Retinal pigment epithelial cell (primary cell): ENCODE results near the gene NARS2.

Experiments used
- DNase-seq: peaks from one replicate; pipeline ENCODE4 v3.0.0-alpha.2; 2010; ENCODE audit warnings: low read depth
- H3K4me3 ChIP-seq: 2 replicates; pipeline ENCODE4 v1.5.1; 2011; ENCODE audit warnings: mild to moderate bottlenecking, low read length, control low read depth, moderate library complexity
- TF ChIP-seq, protein P1 (sequence below): conservative IDR thresholded peaks from 2 replicates; pipeline ENCODE4 v1.5.1; 2011; ENCODE audit warnings: low read depth, low read length, control low read depth, inconsistent platforms

NARS2 gene

DNA sequence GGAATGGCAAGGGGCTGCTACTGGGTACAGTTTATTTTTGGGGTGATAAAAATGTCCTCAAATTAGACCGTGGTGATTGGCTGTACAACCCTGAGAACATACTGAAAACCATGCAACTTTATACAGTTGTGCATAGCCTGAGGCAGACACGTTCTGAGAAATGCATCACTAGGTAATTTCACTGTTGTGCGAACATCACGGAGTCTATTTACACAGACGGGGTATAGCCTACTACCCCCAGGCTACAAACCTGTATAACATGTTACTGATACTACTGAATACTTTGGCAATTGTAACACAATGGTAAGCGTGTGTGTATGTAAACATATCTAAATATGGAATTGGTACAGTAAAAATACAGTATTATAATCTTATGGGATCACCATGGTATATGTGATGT lies 23.6 kb downstream of the NARS2 start:
- H3K4me3 ChIP-seq = no peak overlapping the region
- DNase-seq = no peak
- TF ChIP-seq, protein P1, sequence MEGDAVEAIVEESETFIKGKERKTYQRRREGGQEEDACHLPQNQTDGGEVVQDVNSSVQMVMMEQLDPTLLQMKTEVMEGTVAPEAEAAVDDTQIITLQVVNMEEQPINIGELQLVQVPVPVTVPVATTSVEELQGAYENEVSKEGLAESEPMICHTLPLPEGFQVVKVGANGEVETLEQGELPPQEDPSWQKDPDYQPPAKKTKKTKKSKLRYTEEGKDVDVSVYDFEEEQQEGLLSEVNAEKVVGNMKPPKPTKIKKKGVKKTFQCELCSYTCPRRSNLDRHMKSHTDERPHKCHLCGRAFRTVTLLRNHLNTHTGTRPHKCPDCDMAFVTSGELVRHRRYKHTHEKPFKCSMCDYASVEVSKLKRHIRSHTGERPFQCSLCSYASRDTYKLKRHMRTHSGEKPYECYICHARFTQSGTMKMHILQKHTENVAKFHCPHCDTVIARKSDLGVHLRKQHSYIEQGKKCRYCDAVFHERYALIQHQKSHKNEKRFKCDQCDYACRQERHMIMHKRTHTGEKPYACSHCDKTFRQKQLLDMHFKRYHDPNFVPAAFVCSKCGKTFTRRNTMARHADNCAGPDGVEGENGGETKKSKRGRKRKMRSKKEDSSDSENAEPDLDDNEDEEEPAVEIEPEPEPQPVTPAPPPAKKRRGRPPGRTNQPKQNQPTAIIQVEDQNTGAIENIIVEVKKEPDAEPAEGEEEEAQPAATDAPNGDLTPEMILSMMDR = no peak

DNA sequence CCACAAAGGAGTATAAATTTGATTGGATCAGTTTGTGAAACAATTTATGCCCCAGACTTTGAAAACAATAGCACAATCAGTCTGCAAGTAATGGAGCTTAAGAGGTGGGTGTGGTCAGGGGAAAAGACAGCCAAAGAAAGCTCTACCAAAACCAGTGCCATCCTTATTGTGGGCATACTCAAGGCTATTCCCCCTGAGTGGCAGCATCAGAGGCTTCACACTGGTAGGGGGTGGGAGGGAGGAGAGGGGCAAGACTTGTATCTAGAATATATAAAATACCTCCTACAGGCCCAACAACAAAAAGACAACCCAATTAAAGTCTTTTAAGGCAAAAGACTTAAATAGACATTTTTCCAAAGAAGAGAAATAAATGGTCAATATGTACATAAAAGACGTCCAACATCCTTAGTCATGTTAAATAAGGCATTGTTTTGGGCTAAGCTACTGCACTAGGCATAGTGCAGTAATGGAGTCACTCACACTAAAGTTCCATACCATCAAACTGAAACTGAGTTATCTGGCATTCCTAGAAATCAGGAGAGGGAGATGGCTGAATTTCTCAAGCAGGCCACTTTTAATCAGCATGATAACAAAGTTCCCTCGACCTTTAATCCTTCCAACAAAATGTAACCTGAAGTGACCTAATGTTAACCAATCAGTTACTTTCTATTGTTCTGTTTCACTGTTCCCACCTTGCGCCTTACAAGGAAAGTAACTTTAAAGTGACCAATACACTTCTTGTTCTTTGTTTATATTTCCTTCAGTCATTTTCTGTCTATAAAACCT lies 24.8 kb downstream of the NARS2 start:
- no peak overlapping the region for H3K4me3 ChIP-seq
- no peak for DNase-seq
- TF ChIP-seq, protein P1 = no peak

DNA sequence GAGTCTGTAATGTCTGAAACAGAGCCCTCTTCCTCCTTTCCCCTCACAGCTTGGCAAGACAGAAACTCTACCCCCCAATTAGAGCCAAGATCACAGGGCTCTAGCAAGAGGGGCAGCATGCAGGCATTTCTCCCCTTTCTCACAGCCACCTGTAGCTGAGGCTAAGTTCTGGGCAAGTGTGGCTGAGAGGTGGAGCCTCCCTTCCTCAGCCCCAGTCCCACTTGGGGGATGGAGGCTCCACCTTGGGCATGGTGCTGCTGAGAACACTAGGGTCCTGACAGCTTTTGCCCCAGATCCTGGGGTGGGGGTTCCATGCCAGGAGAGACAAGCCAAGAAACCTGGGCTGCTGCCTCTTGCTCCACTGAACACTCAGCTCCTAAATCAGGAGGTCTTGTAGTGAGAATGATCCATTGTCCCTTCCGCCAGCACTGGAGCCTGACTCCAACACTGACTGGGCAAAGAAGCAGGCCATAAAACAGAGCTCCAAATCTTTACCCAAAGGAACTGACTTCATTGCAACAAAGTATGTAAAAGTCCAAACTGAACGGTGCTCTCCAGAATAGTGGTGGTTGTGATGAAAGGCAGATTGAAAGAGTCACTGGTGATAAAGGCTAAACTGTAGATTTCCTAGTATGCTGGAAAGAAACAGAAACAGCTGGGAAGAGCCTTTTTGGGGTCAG lies 25.6 kb downstream of the NARS2 start:
- no peak overlapping the region for H3K4me3 ChIP-seq
- no peak for DNase-seq
- TF ChIP-seq, protein P1 = no peak

DNA sequence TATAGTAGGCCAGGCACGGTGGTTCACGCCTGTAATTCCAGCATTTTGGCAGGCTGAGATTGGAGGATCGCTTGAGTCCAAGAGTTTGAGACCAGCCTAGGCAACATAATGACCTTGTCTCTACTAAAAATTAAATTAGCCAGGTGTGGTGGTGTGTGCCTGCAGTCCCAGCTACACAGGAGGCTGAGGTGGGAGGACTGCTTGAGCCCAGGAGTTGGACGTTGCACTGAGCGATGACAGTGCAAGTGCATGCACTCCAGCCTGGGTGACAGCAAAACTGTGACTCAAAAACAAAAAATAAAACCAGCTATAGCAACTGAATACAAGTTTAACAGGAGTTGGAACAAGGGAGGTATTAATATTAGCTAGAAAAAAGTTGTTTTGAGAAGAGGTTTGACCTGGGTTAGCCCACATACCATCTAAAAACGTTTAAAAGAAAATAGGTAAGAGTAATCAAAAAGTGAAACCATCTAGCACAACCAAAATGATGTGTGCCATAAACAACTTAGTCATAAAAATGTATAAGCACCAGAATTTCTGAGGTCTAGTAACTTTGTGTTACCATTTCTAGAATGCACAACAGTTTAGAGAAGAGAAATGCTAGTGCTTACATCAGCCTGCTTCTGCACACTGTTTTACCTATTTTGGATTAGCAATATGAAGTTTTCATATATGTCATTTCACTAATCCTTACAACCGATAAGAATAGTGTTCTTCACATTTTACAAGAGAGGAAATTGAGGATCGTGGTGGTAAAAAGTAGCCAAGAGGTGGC lies 26.5 kb downstream of the NARS2 start:
- H3K4me3 ChIP-seq = no peak overlapping the region
- DNase-seq = no peak
- TF ChIP-seq, protein P1 = no peak

DNA sequence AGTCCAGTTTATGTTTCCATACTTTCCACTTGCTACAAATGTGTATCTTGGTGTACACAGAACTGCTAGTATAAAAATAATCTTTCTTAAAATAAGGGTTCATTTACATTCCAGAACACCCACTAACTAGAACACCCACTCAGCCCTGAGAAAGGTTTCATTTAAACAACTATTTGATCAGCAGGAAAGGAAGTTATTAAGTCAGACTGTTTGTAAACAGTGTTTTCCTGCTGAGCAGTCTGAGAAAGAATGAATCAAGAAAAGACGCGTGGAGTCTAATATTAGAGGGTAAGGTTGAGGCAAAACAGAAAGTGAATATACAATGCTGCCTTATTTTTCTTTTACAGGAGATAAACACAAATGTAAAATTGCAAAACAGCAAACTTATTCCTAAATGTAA lies 32.7 kb downstream of the NARS2 start:
- DNase-seq = no peak
- H3K4me3 ChIP-seq = no peak overlapping the region
- TF ChIP-seq, protein P1 = no peak

DNA sequence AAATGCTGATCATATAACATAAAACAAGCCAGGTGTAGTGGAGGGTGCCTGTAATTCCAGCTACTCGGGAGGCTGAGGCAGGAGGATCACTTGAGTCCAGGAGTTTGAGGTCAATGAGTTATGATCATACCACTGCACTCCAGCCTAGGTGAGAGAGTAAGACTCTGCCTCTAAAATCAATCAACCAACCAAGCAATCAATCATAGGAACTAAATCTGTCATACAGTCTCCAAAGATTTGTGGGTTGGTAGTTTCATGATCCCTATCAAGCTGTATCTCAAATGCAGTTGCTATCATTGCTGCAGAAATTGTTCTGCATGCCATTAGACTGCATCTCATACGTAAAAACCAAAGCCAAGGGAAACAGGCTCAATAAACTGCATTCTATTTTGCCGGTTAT lies 33.1 kb downstream of the NARS2 start:
- TF ChIP-seq, protein P1 = no peak
- DNase-seq = no peak
- H3K4me3 ChIP-seq = no peak overlapping the region
